GM19238 (cell line): ENCODE results near the gene C1GALT1.
"Not testable (repeated sequence)": the region's sequence is repeated elsewhere in the genome, so short reads cannot be mapped to it uniquely, and the experiment has no call there.

Experiments used
- DNase-seq: peaks from one replicate; pipeline ENCODE4 v3.0.0; 2011; ENCODE audit warnings: low spot score; ENCODE audit not compliant: insufficient read length

C1GALT1 gene

GRCh38 chr7:7200255-7200654 lies 17.9 kb downstream of the C1GALT1 start:
- DNase-seq, result not testable (repeated sequence)

- peak; percentile 54 for DNase-seq
These were observed 19.4 kb downstream of the C1GALT1 start for GRCh38 chr7:7201578-7202374.

- DNase-seq, result no peak
These were observed 20.0 kb downstream of the C1GALT1 start for GRCh38 chr7:7202375-7202720.

- DNase-seq, result no peak
These were observed 21.6 kb downstream of the C1GALT1 start for GRCh38 chr7:7203813-7204575.

GRCh38 chr7:7207876-7208275 lies 25.5 kb downstream of the C1GALT1 start:
- no peak for DNase-seq

GRCh38 chr7:7208520-7208919 lies 26.2 kb downstream of the C1GALT1 start:
- DNase-seq, result no peak

- no peak for DNase-seq
These were observed 27.2 kb downstream of the C1GALT1 start for GRCh38 chr7:7209412-7210050.

GRCh38 chr7:7210475-7211237 lies 28.3 kb downstream of the C1GALT1 start:
- no peak for DNase-seq

GRCh38 chr7:7212612-7213011 lies 30.3 kb downstream of the C1GALT1 start:
- no peak for DNase-seq

- no peak for DNase-seq
These were observed 32.3 kb downstream of the C1GALT1 start for GRCh38 chr7:7214398-7215347.

GRCh38 chr7:7216279-7216678 lies 33.9 kb downstream of the C1GALT1 start:
- no peak for DNase-seq

GRCh38 chr7:7219216-7219615 lies 36.9 kb downstream of the C1GALT1 start:
- DNase-seq, result no peak

GRCh38 chr7:7220821-7221220 lies 38.5 kb downstream of the C1GALT1 start:
- no peak for DNase-seq

GRCh38 chr7:7221599-7222038 lies 39.3 kb downstream of the C1GALT1 start:
- DNase-seq, result no peak

- DNase-seq, result no peak
These were observed 40.9 kb downstream of the C1GALT1 start for GRCh38 chr7:7223250-7223649.

GRCh38 chr7:7226407-7226806 lies 44.1 kb downstream of the C1GALT1 start:
- DNase-seq, result no peak

- DNase-seq, result no peak
These were observed 46.1 kb downstream of the C1GALT1 start for GRCh38 chr7:7228472-7228871.

GRCh38 chr7:7228967-7229366 lies 46.6 kb downstream of the C1GALT1 start:
- DNase-seq, result no peak

- no peak for DNase-seq
These were observed 48.7 kb downstream of the C1GALT1 start for GRCh38 chr7:7231000-7231399.

GRCh38 chr7:7231865-7232264 lies 49.5 kb downstream of the C1GALT1 start:
- DNase-seq, result no peak
